GM18507 (cell line): Measurements from ENCODE around the gene TOLLIP.

Experiments
- DNase-seq: peaks from one replicate; pipeline ENCODE4 v3.0.0; 2011; ENCODE audit warnings: low read depth; ENCODE audit not compliant: insufficient read length; ENCODE audit errors: extremely low spot score
- FAIRE-seq: peaks from 2 replicates; lab custom pipeline; 2011; peaks lifted over from hg19 to GRCh38; lab: Jason Lieb, UNC

Gene TOLLIP

DNA sequence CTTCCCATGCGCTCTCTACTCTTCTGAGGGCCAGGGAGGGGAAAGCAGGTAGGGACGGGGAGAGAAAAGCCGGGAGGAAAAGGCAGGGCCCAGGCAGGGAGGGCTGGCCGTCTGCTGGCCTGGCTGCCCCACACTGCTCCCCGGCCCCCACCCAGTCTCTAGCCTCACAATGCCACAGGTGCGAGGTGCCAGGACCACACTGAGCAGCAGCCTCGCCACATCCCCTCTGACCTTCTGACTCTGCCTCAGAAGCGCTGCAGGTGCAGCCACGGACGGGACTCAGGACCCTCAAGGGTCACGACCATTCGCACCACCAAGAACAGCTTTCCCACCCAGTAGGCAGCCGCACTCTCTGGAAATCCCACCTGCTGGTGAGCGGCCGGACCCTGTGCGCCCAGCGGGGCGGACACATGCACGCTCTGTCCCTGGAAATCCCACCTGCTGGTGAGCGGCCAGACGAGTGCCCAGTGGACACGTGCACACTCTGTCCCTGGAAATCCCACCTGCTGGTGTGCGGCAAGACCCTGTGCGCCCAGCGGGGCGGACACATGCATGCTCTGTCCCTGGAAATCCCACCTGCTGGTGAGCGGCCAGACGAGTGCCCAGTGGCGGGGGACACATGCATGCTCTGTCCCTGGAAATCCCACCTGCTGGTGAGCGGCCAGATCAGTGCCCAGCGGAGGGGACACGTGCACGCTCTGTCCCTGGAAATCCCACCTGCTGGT is 20.1 kb downstream of the TOLLIP start:
- no peak for DNase-seq
- no peak for FAIRE-seq

DNA sequence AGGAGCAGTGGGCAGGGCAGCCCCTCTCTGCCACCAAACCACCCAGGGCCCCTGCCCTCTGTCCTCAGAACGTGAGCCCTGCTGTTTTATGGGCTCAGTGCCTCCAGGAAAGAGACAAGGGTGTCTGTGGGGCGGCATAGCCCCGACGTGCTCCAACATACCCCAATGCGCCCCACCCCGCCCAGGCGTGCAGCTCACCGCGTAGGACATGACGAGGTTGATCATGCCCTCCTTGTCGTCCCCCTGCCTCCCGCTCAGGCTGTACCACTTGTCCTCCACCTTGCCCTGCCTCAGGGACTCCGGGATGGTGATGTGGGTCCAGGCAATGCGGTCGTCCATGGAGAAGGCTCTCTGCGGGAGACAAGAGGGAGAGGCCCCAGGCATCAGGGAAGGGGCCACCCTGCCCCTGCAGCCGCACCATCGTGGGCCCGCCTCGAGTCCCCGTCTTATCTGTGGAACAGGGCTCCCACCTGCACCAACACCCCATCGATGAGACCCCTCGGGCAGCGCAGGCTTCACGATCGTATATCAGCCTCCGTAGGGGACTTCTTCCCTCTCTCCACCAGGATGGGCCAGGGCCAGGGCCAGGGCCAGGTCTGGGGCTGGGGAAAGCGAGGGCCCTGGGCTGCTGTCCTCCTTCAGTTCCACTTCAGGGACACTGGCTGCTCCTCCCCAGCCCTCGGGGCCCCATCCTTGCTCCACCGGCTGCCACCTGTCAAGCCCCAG is 20.8 kb downstream of the TOLLIP start:
- DNase-seq (no peak), FAIRE-seq (no peak)

DNA sequence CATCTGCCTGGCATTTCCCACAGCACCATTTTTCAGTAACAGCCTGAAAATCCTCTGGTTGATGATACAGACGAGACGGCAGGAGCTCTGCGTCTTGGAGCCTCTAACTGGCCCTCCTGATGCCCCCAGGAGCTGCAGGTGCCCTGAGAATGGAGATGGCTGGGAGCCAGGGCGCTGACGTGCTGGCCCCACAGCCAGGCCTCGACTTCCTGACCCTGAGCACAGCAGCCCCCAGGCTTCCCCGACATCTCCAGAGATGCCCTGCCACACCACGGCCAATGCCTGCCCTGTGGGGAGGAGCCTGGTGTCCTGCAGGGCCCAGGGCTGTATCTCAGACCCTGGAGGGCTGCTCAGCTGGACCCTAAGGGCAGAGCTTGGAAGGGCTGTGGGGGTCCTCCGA is 21.5 kb downstream of the TOLLIP start:
- no peak for FAIRE-seq

DNA sequence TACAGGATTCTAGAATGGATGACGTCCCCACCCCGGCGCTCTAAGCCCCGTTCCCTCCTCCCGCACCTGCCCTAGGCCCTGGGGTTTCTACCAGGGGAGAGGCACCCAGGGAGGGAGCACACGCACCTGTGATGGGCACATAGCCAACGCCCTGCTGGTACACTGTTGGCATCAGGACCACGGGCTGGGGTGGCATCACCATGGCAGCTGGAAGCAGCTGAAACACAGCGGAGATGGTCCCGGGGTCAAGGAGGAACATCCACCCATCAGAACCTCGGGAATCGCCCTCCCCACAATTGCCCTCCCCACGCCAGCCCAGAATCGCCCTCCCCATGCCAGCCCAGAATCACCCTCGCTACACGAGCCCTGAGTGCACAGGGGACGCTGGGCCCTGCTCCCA is 23.6 kb downstream of the TOLLIP start:
- no peak for FAIRE-seq
- no peak for DNase-seq

More for the DNA sequence above, 21.5 kb downstream of the TOLLIP start:
- DNase-seq = no peak

DNA sequence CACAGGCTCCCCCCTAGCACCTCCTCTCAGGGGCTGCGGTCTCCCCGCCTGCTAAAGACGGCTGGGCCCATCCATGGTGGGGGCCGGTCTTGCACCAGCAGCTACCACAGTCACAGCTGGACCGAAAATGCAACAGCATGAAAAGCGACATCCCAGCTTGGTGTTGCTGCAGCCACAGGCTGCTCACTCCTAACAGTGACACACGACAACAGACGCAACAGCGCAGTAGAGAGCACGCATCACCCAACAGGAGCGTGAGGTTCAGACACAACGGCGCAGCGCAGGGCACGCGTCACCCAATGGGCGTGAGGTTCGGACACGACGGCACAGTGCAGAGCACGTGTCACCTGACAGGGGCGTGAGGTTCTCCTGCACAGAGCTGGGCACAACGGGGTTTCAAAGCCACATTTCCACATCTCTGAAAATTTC is 24.1 kb downstream of the TOLLIP start:
- no peak for FAIRE-seq
- DNase-seq = no peak

DNA sequence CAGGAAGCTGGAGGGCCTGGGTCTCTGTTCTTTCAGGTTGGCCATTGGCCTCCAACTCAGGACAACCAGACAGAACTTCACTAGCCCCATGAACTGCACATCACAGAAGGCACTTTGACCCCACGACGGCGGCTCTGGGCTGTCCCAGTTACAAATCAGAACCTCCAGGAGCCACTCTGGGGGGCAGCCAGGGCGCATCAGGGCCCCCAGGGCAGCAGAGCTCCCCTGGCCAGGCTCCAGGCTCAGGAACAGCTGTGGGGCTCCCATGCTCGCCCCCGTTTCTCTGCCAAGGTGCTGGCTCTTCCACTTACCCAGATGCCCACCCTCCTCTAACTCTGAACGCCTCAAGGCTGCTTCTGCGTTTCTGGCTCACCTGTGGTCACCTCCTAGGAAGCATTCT is 25.5 kb downstream of the TOLLIP start:
- no peak for DNase-seq
- no peak for FAIRE-seq

DNA sequence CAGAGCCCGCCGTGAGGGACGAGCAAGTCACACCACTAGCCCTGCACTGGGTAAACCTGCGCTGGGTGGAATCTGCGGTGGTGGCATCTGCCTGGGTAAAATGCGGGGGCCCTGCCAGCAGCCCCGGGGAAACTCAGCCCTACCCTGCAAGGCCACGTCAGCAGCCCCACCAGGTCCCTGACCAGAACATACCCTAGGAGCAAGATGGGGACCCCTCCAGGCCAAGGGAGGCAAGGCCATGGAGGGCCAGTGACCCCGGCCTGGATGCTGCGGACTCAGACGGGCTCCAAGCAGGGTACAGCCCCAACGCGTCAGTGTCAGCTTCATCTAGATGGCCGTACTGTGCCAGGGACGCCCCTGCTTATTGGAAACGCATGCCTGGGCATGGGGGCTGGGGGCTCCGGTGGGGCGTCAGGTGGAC is 26.3 kb downstream of the TOLLIP start:
- FAIRE-seq = no peak
- DNase-seq = no peak

DNA sequence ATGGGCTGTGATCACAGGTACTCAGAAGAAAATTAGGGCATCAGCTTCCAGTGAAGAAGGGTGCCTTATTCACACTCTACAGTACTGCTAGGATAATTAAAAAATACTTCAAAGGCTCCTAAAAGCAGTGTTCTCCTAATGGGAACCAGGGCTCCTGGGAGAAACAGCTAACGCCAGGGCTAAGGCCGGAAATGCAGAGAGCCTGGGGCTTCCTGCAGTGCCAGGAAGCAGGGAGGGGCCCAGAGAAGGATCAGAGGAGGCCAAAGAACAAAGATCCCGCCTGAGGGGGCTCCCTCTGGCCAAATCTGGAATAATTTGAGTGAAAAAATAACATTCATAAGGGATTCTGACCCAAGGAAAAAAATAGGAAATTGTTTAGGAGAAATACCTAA is 27.5 kb downstream of the TOLLIP start:
- no peak for FAIRE-seq

DNA sequence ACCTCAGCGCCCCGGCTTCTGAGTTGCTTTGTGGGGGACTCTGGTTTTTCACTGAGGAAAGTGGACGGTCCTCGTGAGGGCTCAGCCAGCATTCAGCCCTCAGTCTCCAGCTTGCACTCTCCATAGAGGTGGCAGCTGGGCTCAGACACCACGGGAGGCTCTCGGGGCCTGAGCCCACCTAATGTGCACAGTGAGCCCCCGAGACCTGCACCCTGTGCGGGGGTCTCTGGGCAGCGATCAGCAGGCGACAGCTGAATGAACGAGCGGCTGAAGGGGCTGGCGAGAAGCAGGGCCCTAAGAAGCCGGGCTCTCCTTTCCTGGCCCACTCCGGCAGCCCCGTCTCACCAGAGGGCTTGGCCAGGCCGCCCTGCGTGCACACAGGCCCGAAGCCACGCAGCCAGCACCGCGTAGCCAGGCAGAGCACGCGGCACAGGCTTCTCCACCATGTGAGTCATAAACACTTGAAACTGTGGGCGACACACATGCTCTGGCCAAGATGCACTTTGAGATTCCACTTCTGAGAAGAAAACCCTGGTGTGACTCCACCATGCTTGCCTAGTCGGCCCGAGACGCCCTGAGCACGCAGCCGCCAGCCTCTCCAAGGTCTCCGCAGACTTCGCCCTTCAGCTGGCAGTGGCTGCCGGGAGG is 28.0 kb downstream of the TOLLIP start:
- DNase-seq (no peak), FAIRE-seq (no peak)

More for the DNA sequence above, 27.5 kb downstream of the TOLLIP start:
- no peak for DNase-seq

DNA sequence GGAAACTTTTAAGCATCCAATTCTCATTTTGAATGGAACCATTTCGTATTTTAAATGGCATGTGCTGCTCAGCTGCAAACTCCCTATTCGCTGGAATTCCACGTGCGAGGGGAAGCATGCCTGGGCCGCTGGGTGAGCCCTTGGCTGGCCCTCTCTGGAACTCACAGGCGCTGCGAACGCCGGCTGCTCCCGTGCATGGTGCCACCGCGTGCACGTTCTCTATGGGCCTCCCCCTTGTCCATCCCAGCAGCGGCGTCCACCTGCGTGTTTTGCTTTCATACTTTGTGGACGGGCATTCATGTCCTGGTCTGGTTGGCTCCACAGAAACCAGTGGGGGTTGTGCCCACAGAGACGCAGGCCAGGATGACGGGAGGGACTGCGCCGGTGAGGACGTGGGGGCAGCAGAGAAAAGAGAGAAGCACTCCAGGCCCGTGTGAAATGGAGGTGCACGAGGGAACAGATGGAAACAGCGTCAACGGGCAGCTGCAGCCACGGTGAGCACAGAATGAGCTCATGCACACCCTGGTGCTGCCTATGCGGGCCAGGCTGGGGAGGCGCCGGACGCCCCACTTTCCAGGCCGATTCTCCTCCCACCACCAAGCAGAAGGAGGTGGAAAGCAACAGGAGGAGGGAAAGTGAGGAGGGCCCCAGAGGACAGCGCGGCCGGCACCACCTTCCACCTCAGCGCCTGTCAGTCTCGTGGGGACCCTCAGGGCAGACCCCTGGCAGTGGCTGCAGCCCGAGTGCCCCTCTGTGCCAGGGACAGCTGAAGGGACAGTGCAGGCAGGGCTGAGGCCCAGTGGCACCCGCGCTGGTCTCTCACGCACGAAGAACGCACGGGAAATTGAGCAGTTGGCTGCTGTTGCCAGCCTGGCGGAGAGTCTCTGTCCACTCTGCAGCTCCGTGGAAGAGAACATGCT is 29.1 kb downstream of the TOLLIP start:
- DNase-seq = no peak
- FAIRE-seq = no peak

DNA sequence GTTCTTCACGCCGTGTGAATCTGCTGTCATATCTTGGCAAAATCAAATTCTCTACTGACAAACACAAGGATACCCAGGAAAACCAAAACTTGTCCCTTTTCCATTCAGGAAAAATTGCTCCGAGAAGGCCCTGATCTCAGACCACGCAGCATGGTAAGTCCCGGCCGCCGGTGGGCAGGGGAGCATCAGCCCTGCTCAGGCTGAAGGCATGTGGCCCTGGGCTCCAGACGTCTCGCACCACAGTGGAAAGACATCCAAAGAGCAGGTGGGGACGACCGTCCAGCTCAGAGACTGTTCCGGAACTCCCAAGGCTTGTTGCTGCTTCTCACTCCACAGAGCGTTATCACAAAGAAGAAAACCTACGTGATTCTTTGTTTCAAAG is 29.8 kb downstream of the TOLLIP start:
- DNase-seq (no peak), FAIRE-seq (no peak)

DNA sequence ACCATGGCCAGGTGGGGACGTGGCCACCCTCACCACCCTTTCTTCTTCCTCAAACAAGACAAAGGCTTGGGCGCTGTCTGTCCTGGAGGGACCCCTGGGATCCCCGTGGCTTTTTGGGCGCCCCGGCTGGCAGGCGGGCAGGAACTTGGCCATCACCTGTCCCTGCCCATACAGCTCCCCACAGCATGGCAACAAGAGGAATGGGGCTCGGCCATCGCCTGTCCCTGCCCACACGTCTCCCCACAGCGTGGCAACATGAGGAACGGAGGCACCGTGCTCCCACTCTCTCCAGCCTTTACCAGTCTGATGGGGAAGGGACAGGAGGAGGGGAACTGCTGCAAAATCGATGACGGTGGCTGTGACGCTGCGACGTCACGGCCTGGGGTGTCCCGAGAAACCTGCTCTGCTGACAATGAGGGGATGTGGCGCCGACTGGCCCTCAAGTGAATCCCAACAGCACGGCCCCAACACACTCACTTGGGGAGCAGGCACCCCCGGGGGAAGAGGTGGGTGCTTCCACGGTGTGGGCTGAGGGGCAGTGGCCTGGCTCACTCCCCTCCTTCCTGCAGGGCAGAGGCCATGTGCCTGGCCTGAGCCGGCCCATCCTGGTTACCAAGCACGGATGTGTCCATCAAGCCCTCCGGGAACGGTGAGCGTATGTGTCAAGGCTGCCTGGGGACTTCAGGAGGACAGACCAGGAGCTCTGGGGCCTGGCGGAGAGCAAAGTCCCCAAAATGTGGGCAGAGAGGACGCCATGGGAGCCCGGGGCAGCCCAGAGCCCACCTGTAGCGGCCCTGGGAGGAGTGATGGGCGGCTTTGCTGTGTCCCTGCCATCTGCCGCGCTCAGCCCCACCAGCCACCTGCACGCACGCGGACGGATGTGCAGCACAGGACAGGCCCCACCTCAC is 30.4 kb downstream of the TOLLIP start:
- DNase-seq (no peak), FAIRE-seq (no peak)

DNA sequence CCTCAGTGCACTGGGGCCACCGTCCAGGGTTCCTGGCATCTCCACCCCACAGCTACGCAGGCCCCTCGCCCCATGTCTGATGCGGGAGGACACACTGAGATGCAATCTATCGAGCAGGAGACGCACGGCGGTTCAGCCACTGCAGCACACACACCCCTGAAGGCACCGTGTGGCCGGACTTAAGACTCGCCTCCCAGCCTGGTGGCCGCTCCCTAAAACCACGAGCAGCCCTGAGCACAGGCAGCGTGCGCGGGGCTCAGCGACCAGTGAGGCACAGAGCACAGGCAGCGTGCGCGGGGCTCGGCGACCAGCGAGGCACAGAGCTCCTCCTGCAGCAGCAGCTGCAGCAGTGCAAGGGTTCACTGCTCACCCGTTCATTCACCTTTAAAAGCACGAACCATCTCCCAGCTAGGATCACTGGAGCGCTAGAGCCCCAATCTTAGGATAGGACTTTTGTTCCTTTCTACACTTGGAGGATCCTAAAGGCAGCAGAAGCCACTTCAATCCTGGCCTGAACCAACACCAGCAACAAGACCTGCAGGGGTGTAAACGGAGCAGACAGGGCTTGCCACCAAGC is 31.4 kb downstream of the TOLLIP start:
- FAIRE-seq (no peak), DNase-seq (no peak)

DNA sequence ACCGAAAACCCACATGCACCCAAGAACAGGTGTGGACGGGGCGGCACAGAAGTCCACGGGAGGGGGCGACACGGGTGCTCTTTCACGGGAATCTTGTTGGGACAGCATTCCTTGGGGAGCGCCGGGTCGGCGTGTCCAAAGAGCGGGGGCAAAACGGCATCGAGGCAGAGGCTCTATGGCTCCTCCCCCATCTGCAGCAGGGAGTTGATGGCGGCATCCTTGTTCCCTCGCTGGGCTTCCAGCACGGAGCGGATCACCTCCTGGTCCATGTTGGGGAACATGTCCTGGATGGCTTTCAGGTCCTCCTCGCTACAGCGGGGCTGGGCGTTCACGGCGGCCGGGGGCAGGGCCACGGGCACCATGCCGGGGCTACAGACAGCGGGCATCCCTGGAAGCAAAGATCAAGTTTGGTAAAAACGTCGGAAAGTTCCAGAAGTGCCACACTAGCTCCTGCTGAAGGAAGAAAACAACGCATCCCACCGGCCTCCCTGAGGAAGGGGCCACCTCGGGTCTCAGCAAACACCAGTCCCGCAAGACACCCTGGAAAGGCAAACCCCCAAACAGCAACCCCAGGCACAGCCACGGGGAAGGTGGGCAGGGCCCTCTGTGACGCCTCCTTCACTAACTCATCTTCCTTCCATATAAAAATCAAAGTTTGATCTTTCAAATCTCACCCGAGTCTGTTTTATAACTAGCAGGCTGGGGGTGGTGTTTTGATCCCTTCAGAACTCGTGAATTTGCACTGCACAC is 32.4 kb downstream of the TOLLIP start:
- DNase-seq (no peak), FAIRE-seq (no peak)

DNA sequence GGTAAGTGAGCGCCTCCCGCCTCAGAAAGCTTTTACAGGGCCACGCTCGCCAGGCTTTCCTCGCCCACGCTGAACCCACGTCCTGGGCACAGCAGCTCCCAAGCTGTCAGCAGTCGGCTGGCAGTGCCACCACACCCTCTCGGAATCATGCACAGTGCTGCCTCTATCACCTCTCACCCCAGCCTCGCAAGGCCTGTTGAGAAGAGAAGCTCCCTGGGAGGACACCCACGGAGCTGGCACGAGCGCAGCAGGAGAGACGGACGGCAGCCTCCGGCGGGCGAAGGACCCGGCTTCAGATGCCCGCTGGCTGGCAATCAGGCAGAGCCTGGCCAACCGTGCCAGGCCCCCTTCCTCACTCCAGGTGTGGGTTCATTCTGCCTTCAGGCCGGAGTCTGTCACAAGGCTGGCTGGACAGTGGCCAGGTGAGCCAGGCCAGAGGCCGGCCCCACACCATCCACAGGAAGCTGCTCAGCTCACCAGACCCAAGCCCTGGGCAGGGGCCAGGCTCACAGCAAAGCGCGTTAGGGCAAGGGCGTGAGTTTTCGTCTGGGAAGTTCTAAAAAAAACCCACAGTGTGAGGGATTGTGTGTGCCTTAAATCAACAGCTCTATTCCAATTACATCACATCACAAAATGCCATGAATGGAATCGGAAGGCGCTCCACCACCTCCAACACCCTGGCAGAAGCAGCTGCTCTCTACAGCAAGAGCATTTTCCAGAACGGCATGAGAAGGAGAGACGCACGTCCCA is 33.2 kb downstream of the TOLLIP start:
- FAIRE-seq = no peak
- no peak for DNase-seq

DNA sequence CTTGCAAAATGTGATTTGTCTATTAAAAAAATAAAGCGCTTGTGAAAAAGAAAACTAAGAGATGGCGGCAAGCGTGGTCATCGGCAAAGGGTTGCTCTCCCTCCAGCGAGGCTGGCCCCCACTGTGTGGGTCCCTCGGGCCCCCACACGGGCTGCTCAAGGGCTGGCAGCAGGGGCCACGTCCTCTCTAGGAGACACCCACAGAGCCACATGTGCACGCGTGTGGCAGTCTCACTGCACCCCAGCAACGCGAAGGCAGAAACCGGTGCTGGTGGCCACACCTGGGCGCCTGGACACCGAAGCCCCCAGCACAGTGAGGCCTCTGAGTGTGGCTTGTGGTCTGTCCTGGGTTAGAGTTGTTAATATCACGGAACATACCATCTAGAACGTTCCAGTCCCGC is 34.4 kb downstream of the TOLLIP start:
- no peak for FAIRE-seq
- DNase-seq = no peak

DNA sequence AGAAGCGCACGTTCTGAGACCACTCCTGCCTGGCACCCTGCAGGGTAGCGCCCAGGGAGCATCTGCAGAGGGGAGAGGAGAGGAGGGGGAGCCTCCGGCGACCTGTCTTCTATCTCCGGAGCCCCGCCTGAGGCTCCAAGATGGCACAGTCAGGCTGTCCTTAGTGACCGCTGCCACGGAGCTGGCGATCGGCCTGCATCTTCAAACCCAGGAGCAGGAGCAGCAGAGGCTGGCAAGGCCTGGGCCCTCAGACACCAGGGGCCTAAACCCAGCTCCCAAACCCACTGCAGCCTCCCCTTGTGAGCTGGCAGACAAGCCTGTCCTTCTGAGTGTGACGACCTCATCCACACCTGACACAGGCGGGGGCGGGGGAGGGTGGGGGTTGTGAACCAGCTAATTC is 34.9 kb downstream of the TOLLIP start:
- no peak for FAIRE-seq

More for the DNA sequence above, 34.9 kb downstream of the TOLLIP start:
- no peak for DNase-seq
